Hepatocyte (in vitro differentiated cells): ENCODE results near the gene SPATS1. TPM values are rescaled to one million over a fixed set of nuclear protein-coding genes. Genes with fewer than 3 reads are reported as not detected.

Source experiments
- DNase-seq: peaks from one replicate; pipeline ENCODE4 v3.0.0-alpha.2; 2016; ENCODE audit warnings: low spot score
- H2AFZ ChIP-seq: fragments of 200-600 bp; sonication (generic); 2 replicates; pipeline ENCODE4 v1.6.0; 2016; ENCODE audit warnings: antibody characterized with exemption, mild to moderate bottlenecking
- H3K27ac ChIP-seq: fragments of 200-600 bp; sonication (generic); 2 replicates; pipeline ENCODE4 v1.5.1; 2016; ENCODE audit warnings: mild to moderate bottlenecking
- H3K27me3 ChIP-seq: fragments of 200-600 bp; sonication (generic); 2 replicates; pipeline ENCODE4 v1.6.1; 2016
- H3K36me3 ChIP-seq: fragments of 200-600 bp; sonication (generic); replicated peaks from 2 replicates; pipeline ENCODE4 v1.5.1; 2016; ENCODE audit warnings: low read depth; ENCODE audit not compliant: insufficient read depth
- H3K4me1 ChIP-seq: fragments of 200-600 bp; sonication (generic); 2 replicates; pipeline ENCODE4 v1.5.1; 2016; ENCODE audit warnings: mild to moderate bottlenecking, moderate library complexity; ENCODE audit not compliant: insufficient read depth
- H3K4me2 ChIP-seq: fragments of 200-600 bp; sonication (generic); 2 replicates; pipeline ENCODE4 v1.6.0; 2016
- H3K4me3 ChIP-seq: fragments of 200-600 bp; sonication (generic); 2 replicates; pipeline ENCODE4 v1.5.1; 2016; ENCODE audit warnings: mild to moderate bottlenecking
- H3K79me2 ChIP-seq: fragments of 200-600 bp; sonication (generic); 2 replicates; pipeline ENCODE4 v1.6.0; 2017; ENCODE audit warnings: mild to moderate bottlenecking
- H3K9me2 ChIP-seq: fragments of 200-600 bp; sonication (generic); replicated peaks from 2 replicates; pipeline ENCODE4 v1.6.0; 2017; ENCODE audit warnings: mild to moderate bottlenecking; ENCODE audit not compliant: insufficient read depth
- H3K9me3 ChIP-seq: fragments of 200-600 bp; sonication (generic); 2 replicates; pipeline ENCODE4 v1.5.1; 2016; ENCODE audit warnings: low read depth, mild to moderate bottlenecking
- H4K20me1 ChIP-seq: fragments of 200-600 bp; sonication (generic); 2 replicates; pipeline ENCODE4 v1.6.0; 2016; ENCODE audit warnings: mild to moderate bottlenecking; ENCODE audit not compliant: insufficient read depth, poor library complexity, severe bottlenecking
- CTCF ChIP-seq: fragments of 200-600 bp; sonication (generic); IDR thresholded peaks from 2 replicates; pipeline ENCODE4 v1.5.1; 2016; ENCODE audit warnings: antibody characterized with exemption, mild to moderate bottlenecking; ENCODE audit not compliant: poor library complexity
- EZH2 ChIP-seq: fragments of 200-600 bp; sonication (generic); IDR thresholded peaks from 2 replicates; pipeline ENCODE4 v1.6.1; 2016; ENCODE audit warnings: antibody characterized with exemption, mild to moderate bottlenecking, borderline replicate concordance
- EZH2phosphoT487 ChIP-seq: fragments of 200-600 bp; sonication (generic); IDR thresholded peaks from one replicate; pipeline ENCODE4 v1.6.1; 2018; ENCODE audit warnings: antibody characterized with exemption, mild to moderate bottlenecking, low read depth, moderate library complexity; ENCODE audit not compliant: unreplicated experiment, severe bottlenecking
- WGBS: methylation state at CpG from one replicate; pipeline ENCODE4 v1.1.6; 2016; ENCODE audit warnings: low lambda C conversion rate; ENCODE audit errors: missing lambda C conversion rate; 5-methylcytosine and 5-hydroxymethylcytosine counted together
- polyA plus RNA-seq: library from polyadenylated mRNA; unstranded; fragments of >200 nt; fragmentation: Nextera tagmentation; extraction: Ambion mirVana; gene quantifications from 2 replicates; pipeline ENCODE4 v1.2.1, GENCODE V29; 2016
- total RNA-seq: library from RNA; depleted of rRNA; stranded (reverse); fragments of >200 nt; gene quantifications from 2 replicates; pipeline ENCODE4 v1.2.3, GENCODE V29; 2014

Gene SPATS1
- total and polyA plus RNA-seq, 2 experiments from 2014 or later: not detected

- Histone ChIP-seq H3K27ac (no peak overlapping the region), H3K9me2 (no peaks in the 10 kb centered on the region), H2AFZ (no peak overlapping the region), H4K20me1 (no peaks in the 10 kb centered on the region), H3K27me3 (peaks cover 55% of the 10 kb centered on the region), H3K9me3 (no peaks in the 10 kb centered on the region), H3K79me2 (no peaks in the 10 kb centered on the region), H3K4me3 (peak overlapping the region; percentile 36), H3K4me1 (peaks cover 3% of the 10 kb centered on the region), H3K36me3 (no peaks in the 10 kb centered on the region), H3K4me2 (peak overlapping the region; percentile 100)
- DNase-seq: peak; percentile 70
- TF ChIP-seq EZH2 (no peak), EZH2phosphoT487 (no peak), CTCF (no peak)
- 2% methylated on average over 85 of the region's 86 CpGs for WGBS
Observed at GRCh38 chr6:44297063-44298038, 45.1 kb upstream of the SPATS1 start.

- H3K4me2 ChIP-seq: peak overlapping the region; percentile 100
- no peak overlapping the region for H2AFZ ChIP-seq
- H4K20me1 ChIP-seq: no peaks in the 10 kb centered on the region
- WGBS: 43% methylated on average over 20 of the region's 20 CpGs
- no peaks in the 10 kb centered on the region for H3K79me2 ChIP-seq
- H3K4me1 ChIP-seq: peaks cover 3% of the 10 kb centered on the region
- DNase-seq: no peak
- H3K9me2 ChIP-seq: no peaks in the 10 kb centered on the region
- no peaks in the 10 kb centered on the region for H3K36me3 ChIP-seq
- peak overlapping the region; percentile 36 for H3K4me3 ChIP-seq
- TF ChIP-seq CTCF (no peak), EZH2 (no peak), EZH2phosphoT487 (no peak)
- H3K9me3 ChIP-seq: no peaks in the 10 kb centered on the region
- H3K27me3 ChIP-seq: peaks cover 49% of the 10 kb centered on the region
- no peak overlapping the region for H3K27ac ChIP-seq
Observed at GRCh38 chr6:44298055-44298803, 44.2 kb upstream of the SPATS1 start.

DNA sequence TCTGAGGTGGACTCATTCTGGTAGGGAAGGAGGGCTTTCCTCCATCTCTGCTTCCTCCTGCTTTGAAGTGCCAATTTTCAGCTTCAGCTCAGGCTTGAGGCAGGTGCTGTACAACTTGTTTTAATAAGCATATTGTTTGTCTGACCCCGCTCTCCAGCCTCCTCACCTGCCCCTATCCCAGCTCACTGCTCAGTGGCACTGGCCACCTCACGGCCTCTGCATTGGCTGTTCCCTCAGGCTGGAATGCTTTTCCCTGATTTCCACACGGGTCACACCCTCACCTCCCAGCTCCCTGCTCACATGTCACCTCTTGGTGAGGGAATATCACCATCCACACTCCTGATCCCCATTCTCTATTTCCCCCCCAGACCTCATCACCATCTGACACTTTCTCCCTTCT lies 43.6 kb upstream of the SPATS1 start:
- no peaks in the 10 kb centered on the region for H4K20me1 ChIP-seq
- TF ChIP-seq CTCF: no peak
- no peak for TF ChIP-seq EZH2
- TF ChIP-seq EZH2phosphoT487: no peak
- no peak overlapping the region for H3K4me3 ChIP-seq
- H3K4me1 ChIP-seq: peaks cover 3% of the 10 kb centered on the region
- no peak overlapping the region for H2AFZ ChIP-seq
- no peak overlapping the region for H3K4me2 ChIP-seq
- H3K79me2 ChIP-seq: no peaks in the 10 kb centered on the region
- no peaks in the 10 kb centered on the region for H3K9me3 ChIP-seq
- no peaks in the 10 kb centered on the region for H3K36me3 ChIP-seq
- WGBS: 91% methylated on average over 3 of the region's 3 CpGs
- DNase-seq: no peak
- H3K9me2 ChIP-seq: no peaks in the 10 kb centered on the region
- H3K27me3 ChIP-seq: peaks cover 49% of the 10 kb centered on the region
- H3K27ac ChIP-seq: no peak overlapping the region
